Adrenal gland (tissue), 5 donors: ENCODE measurements around the gene CCDC78.

Experiments used
- CTCF ChIP-seq, 6 experiments: fragments of 450-650 bp in 4 of 6; fragments of 200-600 bp in 2 of 6; sonication (generic) in 1 of 6; IDR thresholded peaks; 1 replicate in 5 of 6; 2 replicates in 1 of 6; pipeline versions ENCODE4 v1.5.1 to v1.8.0; 2016 to 2021; ENCODE audit warnings: antibody characterized with exemption in 6 of 6, mild to moderate bottlenecking in 2 of 6, moderate library complexity in 1 of 6
- POLR2A ChIP-seq, 2 donors: fragments of 450-650 bp; IDR thresholded peaks; one replicate each; pipeline ENCODE4 v1.6.1; 2017; ENCODE audit warnings: antibody characterized with exemption in 2 of 2, mild to moderate bottlenecking in 2 of 2, moderate library complexity in 1 of 2
- donor health status: DM: no; HTN: no; CAD: no.

- TF ChIP-seq CTCF (IDR thresholded peaks at IDR 0.05) (peak; percentile 15 to 45 (median 34)), POLR2A (IDR thresholded peaks at IDR 0.05) (no peak)
Observed at GRCh38 chr16:685967-686366, 40.3 kb downstream of the CCDC78 start.
